ENCODE results near the gene KCNG2. TPM values are rescaled to one million over a fixed set of nuclear protein-coding genes. Genes with fewer than 3 reads are reported as not detected.

The KCNG2 gene
- total RNA-seq, 3 donors from 2014 or later (not counting 1 experiment from before 2014, with no cell fraction given) = not detected

GRCh38 chr18:79856119-79857007 lies 58.6 kb downstream of the KCNG2 start:
- no peak overlapping the region for H3K27ac Mint-ChIP-seq
- WGBS (ENCODE audit: insufficient coverage) = 46% methylated on average over 26 of the region's 26 CpGs
- no peak overlapping the region for H3K27ac ChIP-seq (ENCODE audit: low read length)
- no peaks in the 10 kb centered on the region for H3K36me3 ChIP-seq (ENCODE audit: control insufficient read depth, insufficient read depth, low read length)
- H3K9me3 Mint-ChIP-seq = no peaks in the 10 kb centered on the region
- intact Hi-C loops (cut with micrococcal nuclease) = no loop called here
- DNase-seq = peak in 1 of 2 donors; percentile 27
- H3K27me3 Mint-ChIP-seq (ENCODE audit: low read depth in 2 of 2) = peaks cover 0 to 4% of the 10 kb centered on the region in 2 donors
- no peaks in the 10 kb centered on the region for H3K27me3 ChIP-seq (ENCODE audit: control insufficient read depth, insufficient read depth, low read length)
- H3K4me1 ChIP-seq (ENCODE audit: control insufficient read depth, insufficient read depth, low read length) = peaks cover 5% of the 10 kb centered on the region
- no peaks in the 10 kb centered on the region for H3K9me3 ChIP-seq (ENCODE audit: control insufficient read depth, insufficient read depth, low read length)
- H3K4me3 ChIP-seq (ENCODE audit: low read length) = no peak overlapping the region
- ATAC-seq = no peak
- H3K4me1 Mint-ChIP-seq = peaks cover 0 to 4% of the 10 kb centered on the region in 2 donors
- H3K4me3 Mint-ChIP-seq = no peak overlapping the region
- no peak for TF ChIP-seq CTCF (IDR thresholded peaks at IDR 0.05)
- H3K36me3 Mint-ChIP-seq = no peaks in the 10 kb centered on the region

- DNase-seq = no peak
- TF ChIP-seq CTCF (IDR thresholded peaks at IDR 0.05) = no peak
- Histone ChIP-seq H3K4me3 (ENCODE audit: low read length) (no peak overlapping the region), H3K27ac (ENCODE audit: low read length) (no peak overlapping the region), H3K27me3 (ENCODE audit: control insufficient read depth, insufficient read depth, low read length) (no peaks in the 10 kb centered on the region), H3K4me1 (ENCODE audit: control insufficient read depth, insufficient read depth, low read length) (peaks cover 5% of the 10 kb centered on the region), H3K36me3 (ENCODE audit: control insufficient read depth, insufficient read depth, low read length) (no peaks in the 10 kb centered on the region), H3K9me3 (ENCODE audit: control insufficient read depth, insufficient read depth, low read length) (no peaks in the 10 kb centered on the region)
- WGBS (ENCODE audit: insufficient coverage) = 87% methylated on average over 14 of the region's 14 CpGs
- Mint-ChIP-seq H3K27me3 (ENCODE audit: low read depth in 2 of 2) (peaks cover 7 to 8% of the 10 kb centered on the region in 2 donors), H3K4me1 (peaks cover 0 to 4% of the 10 kb centered on the region in 2 donors), H3K36me3 (no peaks in the 10 kb centered on the region), H3K9me3 (peaks cover 3 to 7% of the 10 kb centered on the region in 2 donors), H3K27ac (no peak overlapping the region), H3K4me3 (no peak overlapping the region)
- intact Hi-C loops (cut with micrococcal nuclease) = no loop called here
- no peak for ATAC-seq
Measured at GRCh38 chr18:79857082-79857671, 59.4 kb downstream of the KCNG2 start.

- Histone ChIP-seq H3K9me3 (ENCODE audit: control insufficient read depth, insufficient read depth, low read length) (no peaks in the 10 kb centered on the region), H3K27me3 (ENCODE audit: control insufficient read depth, insufficient read depth, low read length) (no peaks in the 10 kb centered on the region), H3K36me3 (ENCODE audit: control insufficient read depth, insufficient read depth, low read length) (no peaks in the 10 kb centered on the region), H3K4me3 (ENCODE audit: low read length) (no peak overlapping the region), H3K4me1 (ENCODE audit: control insufficient read depth, insufficient read depth, low read length) (peaks cover 5% of the 10 kb centered on the region), H3K27ac (ENCODE audit: low read length) (no peak overlapping the region)
- ATAC-seq (no peak), DNase-seq (no peak)
- Mint-ChIP-seq H3K4me1 (peaks cover 0 to 4% of the 10 kb centered on the region in 2 donors), H3K9me3 (peaks cover 3 to 7% of the 10 kb centered on the region in 2 donors), H3K36me3 (no peaks in the 10 kb centered on the region), H3K27ac (no peak overlapping the region), H3K27me3 (ENCODE audit: low read depth in 2 of 2) (peaks cover 8% of the 10 kb centered on the region in 2 donors), H3K4me3 (no peak overlapping the region)
- TF ChIP-seq CTCF (IDR thresholded peaks at IDR 0.05) = no peak
- intact Hi-C loops (cut with micrococcal nuclease) = no loop called here
- WGBS (ENCODE audit: insufficient coverage) = 81% methylated on average over 7 of the region's 7 CpGs
Measured at GRCh38 chr18:79859314-79859713, 61.6 kb downstream of the KCNG2 start.

All from natural killer cell (primary cell).